ENCODE results near the gene MCF2L. TPM values are rescaled to one million over a fixed set of nuclear protein-coding genes. Genes with fewer than 3 reads are reported as not detected.

Gene MCF2L
- total RNA-seq, 1 donor from 2014 or later: 83.0 TPM

GRCh38 chr13:112980434-112980833, 11.4 kb downstream of the MCF2L start:
- Mint-ChIP-seq H3K4me1 (ENCODE audit: low read depth, unreplicated experiment) (peaks cover 6% of the 10 kb centered on the region), H3K36me3 (ENCODE audit: unreplicated experiment) (no peaks in the 10 kb centered on the region), H3K4me3 (ENCODE audit: unreplicated experiment) (no peak overlapping the region), H3K27ac (ENCODE audit: unreplicated experiment) (no peak overlapping the region), H3K9me3 (ENCODE audit: unreplicated experiment) (peaks cover 10% of the 10 kb centered on the region), H3K27me3 (ENCODE audit: unreplicated experiment) (peaks cover 12% of the 10 kb centered on the region)
- no peak for DNase-seq
- TF ChIP-seq, protein P1, sequence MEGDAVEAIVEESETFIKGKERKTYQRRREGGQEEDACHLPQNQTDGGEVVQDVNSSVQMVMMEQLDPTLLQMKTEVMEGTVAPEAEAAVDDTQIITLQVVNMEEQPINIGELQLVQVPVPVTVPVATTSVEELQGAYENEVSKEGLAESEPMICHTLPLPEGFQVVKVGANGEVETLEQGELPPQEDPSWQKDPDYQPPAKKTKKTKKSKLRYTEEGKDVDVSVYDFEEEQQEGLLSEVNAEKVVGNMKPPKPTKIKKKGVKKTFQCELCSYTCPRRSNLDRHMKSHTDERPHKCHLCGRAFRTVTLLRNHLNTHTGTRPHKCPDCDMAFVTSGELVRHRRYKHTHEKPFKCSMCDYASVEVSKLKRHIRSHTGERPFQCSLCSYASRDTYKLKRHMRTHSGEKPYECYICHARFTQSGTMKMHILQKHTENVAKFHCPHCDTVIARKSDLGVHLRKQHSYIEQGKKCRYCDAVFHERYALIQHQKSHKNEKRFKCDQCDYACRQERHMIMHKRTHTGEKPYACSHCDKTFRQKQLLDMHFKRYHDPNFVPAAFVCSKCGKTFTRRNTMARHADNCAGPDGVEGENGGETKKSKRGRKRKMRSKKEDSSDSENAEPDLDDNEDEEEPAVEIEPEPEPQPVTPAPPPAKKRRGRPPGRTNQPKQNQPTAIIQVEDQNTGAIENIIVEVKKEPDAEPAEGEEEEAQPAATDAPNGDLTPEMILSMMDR (IDR thresholded peaks at IDR 0.05; ENCODE audit: partially characterized antibody, unreplicated experiment): no peak

- no peak overlapping the region for H3K4me3 Mint-ChIP-seq (ENCODE audit: unreplicated experiment)
- H3K4me1 Mint-ChIP-seq (ENCODE audit: low read depth, unreplicated experiment): peaks cover 8% of the 10 kb centered on the region
- peaks cover 12% of the 10 kb centered on the region for H3K27me3 Mint-ChIP-seq (ENCODE audit: unreplicated experiment)
- H3K27ac Mint-ChIP-seq (ENCODE audit: unreplicated experiment): no peak overlapping the region
- no peak for DNase-seq
- TF ChIP-seq, protein P1 (IDR thresholded peaks at IDR 0.05; ENCODE audit: partially characterized antibody, unreplicated experiment): no peak
- no peaks in the 10 kb centered on the region for H3K36me3 Mint-ChIP-seq (ENCODE audit: unreplicated experiment)
- H3K9me3 Mint-ChIP-seq (ENCODE audit: unreplicated experiment): peaks cover 10% of the 10 kb centered on the region
These were observed 12.4 kb downstream of the MCF2L start for GRCh38 chr13:112981451-112981850.

- Mint-ChIP-seq H3K4me1 (ENCODE audit: low read depth, unreplicated experiment) (peaks cover 8% of the 10 kb centered on the region), H3K9me3 (ENCODE audit: unreplicated experiment) (peaks cover 4% of the 10 kb centered on the region), H3K4me3 (ENCODE audit: unreplicated experiment) (no peak overlapping the region), H3K36me3 (ENCODE audit: unreplicated experiment) (no peaks in the 10 kb centered on the region), H3K27ac (ENCODE audit: unreplicated experiment) (no peak overlapping the region), H3K27me3 (ENCODE audit: unreplicated experiment) (peaks cover 12% of the 10 kb centered on the region)
- TF ChIP-seq, protein P1 (IDR thresholded peaks at IDR 0.05; ENCODE audit: partially characterized antibody, unreplicated experiment): no peak
- DNase-seq: no peak
These were observed 13.4 kb downstream of the MCF2L start for GRCh38 chr13:112982281-112983041.

- Mint-ChIP-seq H3K4me1 (ENCODE audit: low read depth, unreplicated experiment) (peaks cover 8% of the 10 kb centered on the region), H3K4me3 (ENCODE audit: unreplicated experiment) (no peak overlapping the region), H3K27me3 (ENCODE audit: unreplicated experiment) (peaks cover 11% of the 10 kb centered on the region), H3K27ac (ENCODE audit: unreplicated experiment) (no peak overlapping the region), H3K36me3 (ENCODE audit: unreplicated experiment) (peaks cover 3% of the 10 kb centered on the region), H3K9me3 (ENCODE audit: unreplicated experiment) (peaks cover 3% of the 10 kb centered on the region)
- DNase-seq: no peak
- TF ChIP-seq, protein P1 (IDR thresholded peaks at IDR 0.05; ENCODE audit: partially characterized antibody, unreplicated experiment): no peak
These were observed 14.0 kb downstream of the MCF2L start for GRCh38 chr13:112983042-112983305.

DNA sequence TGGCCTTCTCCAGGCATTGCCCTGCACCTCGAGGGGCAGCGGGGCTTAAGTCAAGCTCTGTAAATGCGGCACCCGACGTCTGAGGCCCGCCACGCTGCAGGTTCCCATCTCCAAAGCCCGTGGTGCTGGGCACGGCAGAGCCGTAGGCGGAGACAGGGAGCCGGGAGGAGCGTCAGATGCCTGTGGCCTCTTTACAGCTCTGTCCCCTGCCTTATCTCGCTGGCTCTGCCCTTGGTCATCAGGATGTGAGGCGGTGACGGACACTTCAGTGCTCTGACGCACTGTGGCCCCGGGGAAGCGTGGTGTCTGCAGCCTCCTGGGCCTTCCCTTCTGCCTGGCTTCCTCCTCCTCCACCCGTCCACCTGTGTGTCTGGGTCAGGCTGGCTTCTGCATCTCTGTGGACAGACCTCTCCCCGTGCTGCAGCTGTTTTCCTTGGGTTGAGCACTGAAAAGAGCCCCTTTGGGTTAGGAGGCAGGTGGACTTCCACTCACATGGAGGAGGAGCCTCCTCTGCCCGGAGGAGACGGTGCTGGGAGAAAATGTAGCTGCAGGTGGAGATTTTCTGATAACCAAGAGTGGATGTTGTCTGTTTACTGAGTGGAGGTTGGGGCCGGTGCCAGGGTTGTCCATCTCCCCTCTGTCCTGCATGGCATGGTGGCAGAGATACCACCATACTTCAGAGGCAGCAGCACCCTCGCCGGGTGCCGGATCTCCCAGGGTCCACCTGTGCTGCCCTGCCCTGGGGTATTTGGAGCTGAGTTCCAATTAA, 14.6 kb downstream of the MCF2L start:
- TF ChIP-seq, protein P1 (IDR thresholded peaks at IDR 0.05; ENCODE audit: partially characterized antibody, unreplicated experiment): no peak
- no peak overlapping the region for H3K4me3 Mint-ChIP-seq (ENCODE audit: unreplicated experiment)
- H3K9me3 Mint-ChIP-seq (ENCODE audit: unreplicated experiment): peaks cover 5% of the 10 kb centered on the region
- peaks cover 8% of the 10 kb centered on the region for H3K4me1 Mint-ChIP-seq (ENCODE audit: low read depth, unreplicated experiment)
- peaks cover 13% of the 10 kb centered on the region for H3K27me3 Mint-ChIP-seq (ENCODE audit: unreplicated experiment)
- H3K36me3 Mint-ChIP-seq (ENCODE audit: unreplicated experiment): peaks cover 4% of the 10 kb centered on the region
- no peak for DNase-seq
- H3K27ac Mint-ChIP-seq (ENCODE audit: unreplicated experiment): no peak overlapping the region
